Measurements from ENCODE around the gene LRRC34. TPM values are rescaled to one million over a fixed set of nuclear protein-coding genes. Genes with fewer than 3 reads are reported as not detected.

Gene LRRC34
- total RNA-seq, 1 donor from 2014 or later = 8.0 TPM

GRCh38 chr3:169813757-169814517 is 1.2 kb upstream of the LRRC34 start:
- no peak for DNase-seq (ENCODE audit: low read depth)

GRCh38 chr3:169813278-169813677 is 574 bp upstream of the LRRC34 start:
- no peak for DNase-seq (ENCODE audit: low read depth)

GRCh38 chr3:169811631-169812331 is 923 bp downstream of the LRRC34 start:
- peak; percentile 32 for DNase-seq (ENCODE audit: low read depth)

GRCh38 chr3:169809230-169809795 is 3.4 kb downstream of the LRRC34 start:
- DNase-seq (ENCODE audit: low read depth) = no peak

GRCh38 chr3:169804681-169805080 is 8.0 kb downstream of the LRRC34 start:
- DNase-seq (ENCODE audit: low read depth) = no peak

GRCh38 chr3:169792359-169792758 is 20.3 kb downstream of the LRRC34 start:
- DNase-seq (ENCODE audit: low read depth) = no peak

GRCh38 chr3:169790687-169791429 is 21.8 kb downstream of the LRRC34 start:
- no peak for DNase-seq (ENCODE audit: low read depth)

GRCh38 chr3:169790219-169790618 is 22.5 kb downstream of the LRRC34 start:
- DNase-seq (ENCODE audit: low read depth) = no peak

- no peak for DNase-seq (ENCODE audit: low read depth)
Observed at GRCh38 chr3:169787791-169788190, 24.9 kb downstream of the LRRC34 start.

- DNase-seq (ENCODE audit: low read depth) = no peak
Observed at GRCh38 chr3:169787120-169787519, 25.6 kb downstream of the LRRC34 start.

- DNase-seq (ENCODE audit: low read depth) = no peak
Observed at GRCh38 chr3:169781209-169781855, 31.4 kb downstream of the LRRC34 start.

- DNase-seq (ENCODE audit: low read depth) = no peak
Observed at GRCh38 chr3:169780742-169781141, 32.0 kb downstream of the LRRC34 start.

- no peak for DNase-seq (ENCODE audit: low read depth)
Observed at GRCh38 chr3:169777822-169778221, 34.9 kb downstream of the LRRC34 start.

GRCh38 chr3:169774186-169774585 is 38.5 kb downstream of the LRRC34 start:
- no peak for DNase-seq (ENCODE audit: low read depth)

- peak; percentile 73 for DNase-seq (ENCODE audit: low read depth)
Observed at GRCh38 chr3:169772897-169773816, 39.5 kb downstream of the LRRC34 start, which contains the start of gene MYNN. Gene MYNN (plus strand): TSS chr3:169773396. CDS start chr3:169774296, 900 bp downstream.

- peak; percentile 80 for DNase-seq (ENCODE audit: low read depth)
Observed at GRCh38 chr3:169772305-169772896, 40.3 kb downstream of the LRRC34 start.

GRCh38 chr3:169771497-169772304 is 41.0 kb downstream of the LRRC34 start:
- DNase-seq (ENCODE audit: low read depth) = peak; percentile 81

GRCh38 chr3:169769287-169770181 is 43.2 kb downstream of the LRRC34 start, which contains the start of gene ACTRT3:
Gene ACTRT3 (minus strand): TSS chr3:169769561. CDS start chr3:169769520, 41 bp downstream.
- peak; percentile 57 for DNase-seq (ENCODE audit: low read depth)

All from renal cortical epithelial cell (primary cell).